ENCODE measurements around the gene OR10H2.
"Not testable (repeated sequence)": the region's sequence is repeated elsewhere in the genome, so short reads cannot be mapped to it uniquely, and the experiment has no call there.

The OR10H2 gene

GRCh38 chr19:15758379-15758778, 30.6 kb downstream of the OR10H2 start:
- POLR2A ChIA-PET, result no interaction called here
- no peak overlapping the region for H3K27ac ChIP-seq (ENCODE audit: extremely low read depth, low read depth, low read length)
- no peak for TF ChIP-seq ZBTB17 (tag by site-specific recombination; IDR thresholded peaks at IDR 0.05)
- no peaks in the 10 kb centered on the region for H3K9me3 ChIP-seq (ENCODE audit: control insufficient read depth, insufficient read depth, low read depth, low read length)
- no peak overlapping the region for H3K4me3 ChIP-seq (ENCODE audit: low read depth, low read length)
- H3K36me3 ChIP-seq (ENCODE audit: control insufficient read depth in 2 of 2, insufficient read depth in 1 of 2, low read length in 2 of 2), result no peaks in the 10 kb centered on the region
- no peaks in the 10 kb centered on the region for H3K4me1 ChIP-seq (ENCODE audit: control insufficient read depth, insufficient read depth, low read length)
- CTCF ChIA-PET, result interaction anchor here (0.6 kb wide), 2 partner anchors 131 to 194 kb away, joined by 3 read pairs; no protein-coding TSS in a partner anchor

- no peak overlapping the region for H3K27ac ChIP-seq (ENCODE audit: extremely low read depth, low read depth, low read length)
- ChIA-PET POLR2A (interaction anchor here (0.6 kb wide), 1 partner anchor 66 kb away, joined by 3 read pairs; no protein-coding TSS in a partner anchor), CTCF (interaction anchor here (0.9 to 1.1 kb wide), 2 partner anchors 130 to 151 kb away, joined by 3 to 6 read pairs; no protein-coding TSS in a partner anchor)
- H3K36me3 ChIP-seq (ENCODE audit: control insufficient read depth in 2 of 2, insufficient read depth in 1 of 2, low read length in 2 of 2), result no peaks in the 10 kb centered on the region
- TF ChIP-seq INSM2 (tag by site-specific recombination; IDR thresholded peaks at IDR 0.05), result no peak
- no peak for TF ChIP-seq ELK4 (IDR thresholded peaks at IDR 0.05; ENCODE audit: borderline replicate concordance, low read depth, low read length)
- no peak for TF ChIP-seq SETDB1 (IDR thresholded peaks at IDR 0.05; ENCODE audit: insufficient read length, low read length)
- TF ChIP-seq ZNF121 (tag by site-specific recombination; IDR thresholded peaks at IDR 0.05), result no peak
- no peak for TF ChIP-seq ZXDB (tag by site-specific recombination; IDR thresholded peaks at IDR 0.05)
- no peaks in the 10 kb centered on the region for H3K9me3 ChIP-seq (ENCODE audit: control insufficient read depth, insufficient read depth, low read depth, low read length)
- H3K4me3 ChIP-seq (ENCODE audit: low read depth, low read length), result no peak overlapping the region
- no peaks in the 10 kb centered on the region for H3K4me1 ChIP-seq (ENCODE audit: control insufficient read depth, insufficient read depth, low read length)
Measured at GRCh38 chr19:15759962-15760565, 32.2 kb downstream of the OR10H2 start.

- TF ChIP-seq ZNF140 (tag by site-specific recombination; IDR thresholded peaks at IDR 0.05) (no peak), REST (tag by site-specific recombination; IDR thresholded peaks at IDR 0.05) (peak; percentile 93), ZNF664 (tag by site-specific recombination; IDR thresholded peaks at IDR 0.05) (no peak)
- no peaks in the 10 kb centered on the region for H3K9me3 ChIP-seq (ENCODE audit: control insufficient read depth, insufficient read depth, low read depth, low read length)
- ChIA-PET CTCF (interaction anchor here (0.7 kb wide), 1 partner anchor 241 kb away, joined by 3 read pairs; no protein-coding TSS in a partner anchor), POLR2A (no interaction called here)
- H3K27ac ChIP-seq (ENCODE audit: extremely low read depth, low read depth, low read length), result no peak overlapping the region
- H3K4me1 ChIP-seq (ENCODE audit: control insufficient read depth, insufficient read depth, low read length), result no peaks in the 10 kb centered on the region
- H3K36me3 ChIP-seq (ENCODE audit: control insufficient read depth in 2 of 2, insufficient read depth in 1 of 2, low read length in 2 of 2), result no peaks in the 10 kb centered on the region
- no peak overlapping the region for H3K4me3 ChIP-seq (ENCODE audit: low read depth, low read length)
Measured at GRCh38 chr19:15769586-15769985, 41.8 kb downstream of the OR10H2 start.

- H3K4me3 ChIP-seq (ENCODE audit: low read depth, low read length); POLR2A ChIA-PET; H3K4me1 ChIP-seq (ENCODE audit: control insufficient read depth, insufficient read depth, low read length); H3K36me3 ChIP-seq (ENCODE audit: control insufficient read depth in 2 of 2, insufficient read depth in 1 of 2, low read length in 2 of 2); H3K9me3 ChIP-seq (ENCODE audit: control insufficient read depth, insufficient read depth, low read depth, low read length); H3K27ac ChIP-seq (ENCODE audit: extremely low read depth, low read depth, low read length); CTCF ChIA-PET: not testable (repeated sequence)
Measured at GRCh38 chr19:15774159-15774558, 46.3 kb downstream of the OR10H2 start.
